HG02870 (cell line): ENCODE data around the gene OPN5.
"Not testable (repeated sequence)": the region's sequence is repeated elsewhere in the genome, so short reads cannot be mapped to it uniquely, and the experiment has no call there.

Source experiments
- ATAC-seq: cut with Tn5 transposase; IDR thresholded peaks from one replicate; pipeline ENCODE4 v1.9.1; 2021; ENCODE audit warnings: mild to moderate bottlenecking, moderate library complexity; ENCODE audit not compliant: unreplicated experiment

Gene OPN5, protein sequence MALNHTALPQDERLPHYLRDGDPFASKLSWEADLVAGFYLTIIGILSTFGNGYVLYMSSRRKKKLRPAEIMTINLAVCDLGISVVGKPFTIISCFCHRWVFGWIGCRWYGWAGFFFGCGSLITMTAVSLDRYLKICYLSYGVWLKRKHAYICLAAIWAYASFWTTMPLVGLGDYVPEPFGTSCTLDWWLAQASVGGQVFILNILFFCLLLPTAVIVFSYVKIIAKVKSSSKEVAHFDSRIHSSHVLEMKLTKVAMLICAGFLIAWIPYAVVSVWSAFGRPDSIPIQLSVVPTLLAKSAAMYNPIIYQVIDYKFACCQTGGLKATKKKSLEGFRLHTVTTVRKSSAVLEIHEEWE

DNA sequence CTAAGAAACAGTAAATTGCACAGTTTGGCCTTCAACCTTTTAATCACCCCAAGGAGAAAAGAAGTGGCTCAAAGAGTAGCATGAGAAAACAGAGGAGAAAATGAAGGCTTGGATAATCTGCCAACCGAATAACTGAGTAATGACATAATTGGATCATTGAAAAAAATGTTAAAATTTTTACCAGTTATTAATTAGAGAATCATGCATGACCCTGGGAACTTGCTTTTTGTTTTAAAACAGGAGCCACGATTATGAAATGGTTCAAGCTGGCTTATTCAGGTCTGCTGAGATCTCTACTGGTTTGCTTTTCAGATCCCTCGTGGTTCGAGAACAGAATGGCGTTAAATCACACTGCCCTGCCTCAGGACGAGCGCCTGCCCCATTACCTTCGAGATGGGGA lies at the start of gene OPN5:
Gene OPN5 (plus strand): TSS at position 301 of the 400 bp plus-strand sequence. CDS start 35 bp downstream, at position 336.
- no peak for ATAC-seq

DNA sequence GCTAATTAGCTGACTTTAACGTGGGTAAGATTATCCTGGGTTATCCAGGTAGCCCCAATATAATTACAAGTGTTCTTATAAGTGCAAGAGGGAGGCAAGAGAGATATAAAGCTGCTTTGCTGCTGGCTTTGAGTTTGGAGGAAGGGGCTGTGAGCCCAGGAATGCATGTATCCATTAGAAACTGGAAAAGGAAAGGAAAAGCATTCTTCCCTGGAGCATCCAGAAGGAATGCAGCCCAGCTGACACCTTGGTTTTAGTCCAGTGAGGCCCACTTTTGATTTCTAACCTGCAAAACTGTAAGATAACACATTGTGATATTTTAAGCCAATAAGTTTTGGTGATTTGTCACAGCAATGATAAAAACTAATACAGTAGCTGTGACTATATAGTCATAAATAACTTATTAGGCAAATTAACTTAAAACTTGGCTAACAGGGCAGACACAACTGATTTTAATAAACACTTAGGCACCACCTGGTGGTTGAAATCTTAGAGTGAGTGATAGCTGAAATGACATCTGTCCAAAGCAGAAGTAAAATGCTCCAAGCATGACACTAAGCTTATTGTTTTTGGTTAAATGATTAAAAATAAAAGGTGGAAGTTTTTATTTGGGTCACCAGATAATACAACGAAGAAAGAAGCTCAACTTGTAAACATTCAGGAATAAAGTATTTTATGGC lies 47.8 kb upstream of the OPN5 start:
- ATAC-seq = peak; percentile 65

DNA sequence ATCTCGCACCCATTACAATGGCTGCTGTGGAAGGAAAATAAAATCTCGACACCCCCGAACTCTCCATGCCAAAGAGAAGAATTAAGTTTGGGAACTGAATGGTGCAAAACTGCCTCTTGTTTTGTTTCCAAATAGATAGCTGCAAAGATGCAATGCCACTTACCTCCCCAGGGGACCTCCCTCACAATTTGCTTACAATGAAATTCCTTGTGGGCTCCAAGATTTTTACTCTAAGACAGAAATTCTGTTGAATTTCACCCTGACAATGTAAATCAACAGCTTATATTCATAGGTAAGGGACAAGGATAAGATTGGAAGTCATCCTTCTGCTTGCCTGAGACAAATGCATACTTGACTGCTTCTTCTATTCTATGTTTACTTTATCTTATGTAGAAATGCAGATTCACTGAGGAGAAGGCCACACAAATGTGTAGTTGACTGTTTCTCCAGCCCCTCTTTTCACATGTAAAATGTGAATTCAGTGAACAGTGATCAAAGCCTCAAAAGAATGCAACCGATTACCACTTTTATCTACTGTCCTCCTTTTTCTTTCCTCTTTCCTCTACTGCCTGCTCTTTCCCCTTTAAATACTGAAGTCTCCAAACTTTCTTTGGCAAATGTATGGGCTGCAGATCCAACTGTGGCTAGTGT lies 46.9 kb upstream of the OPN5 start:
- ATAC-seq = no peak

DNA sequence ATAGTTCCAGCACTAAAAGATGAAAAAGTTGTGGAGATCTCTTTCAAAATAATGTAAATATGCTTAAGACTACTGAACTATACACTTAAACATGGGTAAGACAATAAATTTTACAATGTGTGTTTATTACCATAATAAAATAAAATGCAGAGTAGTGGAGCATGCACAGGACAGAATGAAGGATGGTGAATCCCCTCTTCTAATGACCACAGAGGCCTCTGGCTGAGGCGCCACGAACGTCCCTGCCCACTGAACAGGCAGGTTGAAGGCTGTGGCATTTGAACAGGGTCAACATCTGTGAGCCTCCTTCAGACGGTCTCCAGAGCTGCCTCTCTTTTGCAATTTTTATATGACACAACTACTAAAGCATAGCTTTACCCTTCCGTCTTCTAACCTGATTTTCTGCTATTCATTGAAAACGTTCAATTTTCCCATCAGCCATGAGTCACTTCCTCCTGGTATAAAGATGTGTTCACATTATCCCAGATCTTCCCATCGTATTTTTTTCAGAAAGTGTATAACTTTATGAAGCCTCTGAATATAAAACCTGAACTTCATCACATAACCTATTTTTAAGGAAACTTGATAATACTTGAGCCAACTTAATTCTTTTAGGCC lies 45.6 kb upstream of the OPN5 start:
- no peak for ATAC-seq

DNA sequence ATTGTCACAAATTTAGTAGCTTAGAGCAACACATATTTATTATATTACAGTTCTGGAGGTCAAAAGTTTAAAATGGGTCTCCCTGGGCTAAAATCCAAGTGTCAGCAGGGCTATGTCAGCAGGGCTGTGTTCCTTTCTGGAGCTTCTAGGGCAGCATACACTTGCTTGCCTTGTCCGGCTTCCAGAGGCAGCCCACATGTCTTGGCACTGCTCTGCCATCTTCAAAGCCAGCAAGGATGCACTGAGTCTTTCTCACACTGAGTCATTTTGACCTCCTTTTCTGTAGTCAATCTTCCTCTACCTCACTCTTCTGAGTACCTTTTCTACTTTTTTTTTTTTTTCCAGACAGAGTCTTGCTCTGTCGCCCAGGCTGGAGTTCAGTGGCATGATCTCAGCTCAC lies 44.4 kb upstream of the OPN5 start:
- no peak for ATAC-seq

DNA sequence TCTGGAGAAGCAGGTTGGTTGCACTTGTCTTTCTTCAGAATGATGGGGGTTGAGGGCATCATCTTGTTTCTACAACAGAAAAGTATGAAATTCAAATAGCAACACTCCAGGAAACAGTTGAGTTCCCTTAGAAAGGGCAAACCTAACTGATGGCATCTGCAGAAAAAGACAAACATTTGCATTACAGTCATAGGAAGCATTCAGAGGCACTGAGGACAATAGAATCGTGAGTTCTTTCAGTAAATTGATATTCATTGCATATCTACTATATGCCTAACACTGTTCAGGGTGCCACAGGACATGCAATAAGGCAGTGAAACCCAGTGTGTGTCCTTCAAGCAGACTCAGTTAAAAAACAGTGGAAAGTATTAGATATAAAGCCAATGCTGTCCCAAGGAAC lies 41.1 kb upstream of the OPN5 start:
- no peak for ATAC-seq

DNA sequence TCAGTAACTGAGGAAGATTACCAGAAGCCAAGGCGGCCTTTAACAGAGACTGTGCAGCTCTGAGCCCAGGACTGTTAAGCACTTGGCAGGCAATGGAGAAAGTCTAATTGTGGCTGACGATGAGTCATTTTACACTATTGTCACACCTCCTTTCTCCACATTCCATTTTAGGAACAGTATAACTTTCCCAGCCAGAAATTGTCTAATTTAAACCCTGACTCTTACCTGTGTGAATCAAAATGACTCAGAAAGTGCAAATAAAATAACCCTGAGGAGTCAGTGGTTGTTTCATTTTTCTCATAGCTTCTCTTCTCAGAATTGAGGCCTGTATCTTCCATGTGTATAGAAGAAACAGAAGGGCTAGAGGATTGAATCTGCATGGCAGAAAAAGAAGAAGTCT lies 40.0 kb upstream of the OPN5 start:
- ATAC-seq = peak; percentile 56

DNA sequence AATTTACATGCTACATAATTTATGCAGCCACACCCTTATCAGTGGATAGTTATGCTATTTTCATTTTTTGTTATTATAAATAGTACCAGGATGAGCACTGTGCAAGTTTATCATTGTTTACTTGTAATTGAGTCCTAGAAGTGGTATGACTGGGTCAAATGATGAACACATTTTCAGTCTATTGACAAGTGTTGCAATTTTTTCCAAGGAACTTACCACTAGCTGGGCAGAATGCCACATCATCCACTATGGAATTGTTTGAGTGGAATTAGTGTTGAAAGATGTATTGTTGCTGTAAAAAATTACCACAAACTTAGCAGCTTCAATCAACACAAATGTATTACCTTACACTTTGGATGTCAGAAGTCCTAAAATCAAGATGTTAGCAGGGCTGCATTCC lies 38.1 kb upstream of the OPN5 start:
- no peak for ATAC-seq

DNA sequence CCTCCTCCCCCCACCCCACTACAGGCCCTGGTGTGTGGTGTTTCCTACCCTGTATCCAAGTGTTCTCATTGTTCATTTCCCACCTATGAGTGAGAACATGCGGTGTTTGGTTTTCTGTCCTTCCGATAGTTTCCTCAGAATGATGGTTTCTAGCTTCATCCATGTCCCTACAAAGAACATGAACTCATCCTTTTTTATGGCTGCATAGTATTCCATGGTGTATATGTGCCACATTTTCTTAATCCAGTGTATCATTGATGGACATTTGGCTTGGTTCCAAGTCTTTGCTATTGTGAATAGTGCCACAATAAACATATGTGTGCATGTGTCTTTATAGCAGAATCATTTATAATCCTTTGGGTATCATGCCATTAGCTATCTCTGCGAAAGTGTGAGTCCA lies 36.6 kb upstream of the OPN5 start:
- ATAC-seq = not testable (repeated sequence)

DNA sequence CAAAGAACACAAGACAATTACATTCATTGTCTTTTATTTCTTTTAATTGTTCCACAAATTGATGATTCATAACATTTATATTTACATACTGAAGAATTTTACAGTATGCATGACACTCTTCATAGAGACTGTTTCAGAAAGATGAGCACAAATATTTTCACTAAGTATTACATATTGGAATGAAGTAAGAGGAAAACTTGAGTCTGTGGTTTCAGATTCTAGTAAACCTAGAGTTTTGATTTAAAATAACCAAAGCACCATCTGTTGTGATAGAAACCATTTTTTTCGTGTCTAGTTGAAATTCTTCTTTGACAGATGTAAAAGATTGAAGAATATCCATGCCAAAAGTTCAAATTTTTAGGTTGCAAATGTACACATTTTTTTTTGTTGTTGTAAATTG lies 32.1 kb upstream of the OPN5 start:
- ATAC-seq = no peak

DNA sequence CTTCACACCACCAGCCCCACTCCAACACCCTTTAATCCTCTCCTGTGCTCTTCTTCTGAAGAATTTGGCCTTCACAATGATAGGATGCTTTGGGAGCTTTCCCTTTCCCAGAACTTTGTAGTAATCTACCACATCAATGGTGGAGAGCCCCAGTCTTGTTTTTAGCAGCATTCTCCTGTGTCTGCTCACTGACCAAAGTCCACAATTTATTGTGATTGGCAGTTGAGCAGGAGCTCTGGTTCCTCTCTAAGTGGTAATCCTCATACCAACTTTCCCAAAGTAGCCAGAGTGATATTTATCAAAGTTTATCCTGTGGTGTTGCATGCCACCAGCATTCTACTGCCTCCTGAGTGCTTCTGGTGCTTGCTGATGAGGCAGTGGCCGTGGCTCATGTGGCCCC lies 29.0 kb upstream of the OPN5 start:
- no peak for ATAC-seq

DNA sequence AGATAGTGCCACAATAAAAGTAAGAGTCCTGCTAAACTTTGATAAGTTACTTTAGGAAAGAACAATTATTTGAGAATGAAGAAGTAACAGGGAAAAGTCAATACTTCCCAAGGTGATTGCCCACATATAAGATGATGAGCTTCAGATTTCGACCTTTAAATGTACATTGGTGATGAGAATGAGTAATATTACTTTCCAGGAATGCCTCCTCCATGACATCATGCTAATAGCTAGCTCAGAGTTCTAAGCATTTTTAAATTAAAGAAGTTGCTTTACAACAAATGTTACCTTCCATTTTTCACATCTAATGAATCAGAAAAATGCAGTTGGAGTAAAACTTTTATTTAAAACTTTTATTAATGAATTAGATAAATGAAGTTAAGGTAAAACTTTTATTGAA lies 22.5 kb upstream of the OPN5 start:
- ATAC-seq = no peak

DNA sequence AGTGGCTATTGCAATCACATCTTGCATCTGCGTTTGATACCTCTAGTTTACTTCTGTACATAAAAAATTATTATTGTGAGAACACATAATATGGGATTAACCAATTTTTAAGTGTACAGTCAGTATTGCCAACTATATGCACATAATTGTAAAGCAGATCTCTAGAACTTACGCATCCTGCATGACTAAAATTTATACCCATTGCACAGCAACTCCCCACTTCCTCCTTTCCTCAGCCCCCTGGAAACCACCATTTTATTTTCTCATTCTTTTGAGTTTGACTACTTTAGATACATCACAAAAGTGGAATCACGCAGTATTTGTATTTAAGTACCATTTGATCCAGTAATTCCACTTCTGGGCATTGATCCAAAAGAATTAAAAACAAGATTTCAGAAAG lies 19.3 kb upstream of the OPN5 start:
- no peak for ATAC-seq

DNA sequence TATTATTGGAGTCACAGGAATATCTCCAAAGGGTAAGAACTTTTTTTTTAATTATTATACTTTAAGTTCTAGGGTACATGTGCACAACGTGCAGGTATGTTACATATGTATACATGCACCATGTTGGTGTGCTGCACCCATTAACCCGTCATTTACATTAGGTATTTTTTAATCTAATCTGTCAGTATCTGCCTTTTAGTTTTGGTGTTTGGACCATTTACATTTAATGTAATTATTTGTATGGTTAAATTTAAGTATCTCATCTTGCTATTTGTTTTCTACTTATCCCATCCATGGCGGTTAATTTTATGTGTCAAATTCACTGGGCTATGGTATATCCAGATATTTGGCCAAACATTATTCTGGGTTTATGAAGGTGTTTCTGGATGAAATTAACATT lies 15.4 kb upstream of the OPN5 start:
- ATAC-seq = no peak

DNA sequence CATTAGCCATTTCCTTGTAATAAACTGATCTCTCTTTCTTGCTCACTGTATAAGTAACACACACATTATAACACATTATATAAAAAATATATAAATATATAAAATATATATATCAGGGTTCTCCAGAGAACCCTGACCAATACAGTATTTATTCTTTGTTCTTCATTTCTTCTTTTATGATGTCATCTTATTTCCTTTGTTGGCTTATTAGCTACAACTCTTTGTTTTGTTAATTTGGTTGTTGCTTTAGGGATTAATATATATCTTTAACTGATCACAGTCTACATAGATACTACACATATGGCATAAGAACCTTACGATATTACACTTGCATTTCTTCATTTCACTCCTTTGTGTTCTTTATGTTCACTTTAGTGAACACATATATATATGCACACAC lies 14.7 kb upstream of the OPN5 start:
- ATAC-seq = no peak

DNA sequence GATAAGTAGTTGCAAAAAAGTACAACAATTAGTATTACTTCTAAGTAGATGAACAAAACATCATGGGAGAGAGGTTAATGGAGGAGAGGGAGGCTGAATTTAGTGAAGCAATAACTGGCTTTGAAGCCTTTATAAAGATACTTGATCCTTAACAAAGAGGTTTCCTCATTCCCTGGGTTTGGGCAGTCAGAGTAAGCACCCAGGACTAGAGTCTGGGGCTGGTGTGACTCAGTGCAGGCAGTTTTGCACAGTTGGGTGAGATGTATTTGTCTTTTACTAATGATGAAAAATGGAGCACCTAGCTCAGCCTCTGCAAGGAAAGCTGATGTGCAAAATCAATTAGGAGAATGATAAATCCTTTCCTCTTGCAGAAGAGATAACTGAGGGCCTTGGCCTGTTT lies 11.8 kb upstream of the OPN5 start:
- ATAC-seq = no peak

DNA sequence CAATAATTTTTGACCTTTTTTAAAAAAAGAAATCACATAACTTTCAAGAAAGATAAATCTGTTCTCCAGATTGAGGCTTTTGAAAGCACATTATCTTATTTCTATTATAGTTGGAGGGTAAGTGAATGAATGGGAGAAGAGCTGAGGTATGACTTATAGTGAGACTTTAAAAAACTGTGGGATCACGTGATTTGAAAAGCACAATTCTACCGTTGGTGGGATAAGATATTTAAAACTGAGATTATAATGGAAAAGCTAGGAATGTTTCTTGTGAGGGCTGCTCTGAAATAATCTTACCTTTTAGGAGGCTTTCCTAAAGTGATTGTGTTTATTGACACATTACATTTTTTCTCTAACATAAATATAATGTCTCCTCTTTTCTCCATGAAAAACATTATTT lies 9.5 kb upstream of the OPN5 start:
- no peak for ATAC-seq

DNA sequence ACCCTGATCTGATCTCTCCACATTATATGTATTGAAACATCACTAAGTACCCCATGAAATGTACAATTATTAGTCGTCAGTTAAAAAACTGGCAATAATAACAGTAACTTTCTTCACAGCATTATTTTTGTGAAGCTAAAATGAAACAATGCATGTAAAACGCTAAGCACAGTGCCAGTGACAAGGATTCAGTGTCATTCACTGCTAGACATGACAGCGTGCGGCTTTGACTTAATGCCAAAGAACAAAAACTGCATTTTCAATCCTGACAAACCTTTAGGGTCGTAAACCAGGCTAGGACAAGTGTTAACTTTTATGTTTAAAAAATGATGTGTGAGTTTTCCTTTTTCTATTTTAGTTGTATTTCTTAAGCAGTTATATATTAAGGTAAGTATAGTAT lies 8.8 kb upstream of the OPN5 start:
- ATAC-seq = no peak

DNA sequence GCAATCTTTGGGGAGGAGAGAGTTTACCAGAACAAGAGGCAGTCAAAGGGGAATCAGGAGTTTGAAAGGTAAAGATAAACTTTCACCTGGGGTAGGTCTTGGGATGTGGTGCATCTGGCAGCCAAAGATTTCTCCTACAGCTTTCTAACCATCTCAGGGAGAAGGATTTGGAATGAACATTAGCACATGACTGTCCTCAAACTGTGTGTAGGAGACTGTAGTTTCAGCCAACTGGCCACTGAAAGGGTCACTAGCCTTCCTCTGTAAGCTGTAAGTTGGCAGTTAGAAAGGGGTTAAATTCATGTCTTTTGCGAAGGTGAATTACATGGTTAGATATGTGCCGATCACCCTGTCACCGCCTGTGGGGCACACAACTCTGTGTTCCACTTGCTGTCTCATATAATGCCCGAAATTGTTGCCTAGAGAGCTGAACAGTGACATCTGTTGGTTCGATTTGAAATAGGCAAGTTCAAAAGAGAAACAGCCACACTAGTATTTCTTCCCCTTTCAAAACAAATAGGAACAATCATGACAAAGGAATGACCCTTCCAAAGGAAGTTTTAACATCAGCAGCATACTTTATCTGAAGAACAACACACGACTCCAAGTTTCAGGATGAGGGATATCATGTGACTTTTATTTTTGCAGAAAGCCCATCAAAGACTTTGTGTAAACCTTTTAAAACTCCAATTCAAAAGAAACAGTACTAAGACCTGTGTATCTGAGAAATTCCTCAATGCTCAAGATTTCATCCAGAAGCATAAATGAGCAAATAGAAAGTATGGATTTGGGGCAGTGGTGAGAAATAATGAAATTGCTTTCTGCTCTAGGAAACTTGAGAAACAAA lies 1.1 kb upstream of the OPN5 start:
- peak; percentile 91 for ATAC-seq

DNA sequence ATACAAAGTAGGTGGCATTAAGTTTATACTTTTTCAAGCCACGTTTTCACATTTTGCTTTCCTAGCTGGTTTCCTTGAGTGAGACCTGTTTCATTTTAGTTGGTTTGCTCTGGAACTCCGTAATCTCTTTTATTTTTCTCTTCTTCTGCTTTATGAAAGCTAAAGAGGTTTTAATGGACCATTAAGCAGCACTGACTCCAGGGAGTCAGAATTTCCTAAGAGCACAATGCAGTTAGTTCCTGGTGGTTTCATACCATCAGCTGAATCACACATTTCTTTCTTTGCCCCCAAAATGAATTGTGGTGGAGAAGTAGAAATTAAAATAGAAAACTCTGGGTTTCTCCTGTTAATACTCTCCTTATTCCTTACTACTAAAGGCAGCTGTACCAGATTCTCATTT lies 3.4 kb downstream of the OPN5 start:
- ATAC-seq = no peak
